Endothelial cell of umbilical vein (primary cell): ENCODE results near the gene FSD1. TPM values are rescaled to one million over a fixed set of nuclear protein-coding genes. Genes with fewer than 3 reads are reported as not detected.

Source experiments
- BruUV-seq: library from RNA; stranded (reverse); fragments of 400-500 nt; replicated peaks from 2 replicates; lab custom pipeline; 2021; lab: Mats Ljungman, UMichigan
- CTCF ChIA-PET: fragments of 300-600, 350-600 bp; sonication (Branson Sonifier 250); formaldehyde crosslinking; loops from one replicate; lab custom pipeline; 2021; ENCODE audit warnings: antibody characterized with exemption, inconsistent platforms; lab: Charles Lee
- POLR2A ChIA-PET: fragments of 300-600, 350-600 bp; sonication (Branson Sonifier 250); formaldehyde crosslinking; loops from one replicate; lab custom pipeline; 2021; ENCODE audit warnings: antibody characterized with exemption, inconsistent platforms; lab: Charles Lee
- DNase-seq: peaks from one replicate; pipeline ENCODE4 v3.0.0-alpha.2; 2011; ENCODE audit warnings: low read depth, low spot score
- FAIRE-seq: peaks from 2 replicates; lab custom pipeline; 2011; peaks lifted over from hg19 to GRCh38; lab: Jason Lieb, UNC
- H2AFZ ChIP-seq: 2 replicates; pipeline ENCODE4 v1.6.0; 2012; ENCODE audit warnings: low read depth, low read length, control low read depth, inconsistent platforms
- H3K27ac ChIP-seq: 2 replicates; pipeline ENCODE4 v1.5.1; 2011; ENCODE audit warnings: low read depth, mild to moderate bottlenecking, control low read depth, low read length, moderate library complexity; ENCODE audit not compliant: insufficient read depth
- H3K27me3 ChIP-seq, 2 experiments: 2 replicates each; pipeline versions ENCODE4 v1.6.0 to v1.6.1; 2011; ENCODE audit warnings: low read length in 2 of 2, mixed read lengths in 1 of 2; ENCODE audit not compliant: control insufficient read depth in 2 of 2, insufficient read depth in 2 of 2
- H3K36me3 ChIP-seq, 2 experiments: 2 replicates in 1 of 2; 3 replicates in 1 of 2; pipeline ENCODE4 v1.5.1; 2011; ENCODE audit warnings: low read length in 2 of 2, mild to moderate bottlenecking in 1 of 2, moderate library complexity in 1 of 2; ENCODE audit not compliant: control insufficient read depth in 2 of 2, insufficient read depth in 2 of 2; ENCODE audit errors: extremely low read depth in 1 of 2
- H3K4me1 ChIP-seq: 3 replicates; pipeline ENCODE4 v1.5.1; 2011; ENCODE audit warnings: mild to moderate bottlenecking, low read length; ENCODE audit not compliant: control insufficient read depth, insufficient read depth; ENCODE audit errors: extremely low read depth
- H3K4me2 ChIP-seq: 2 replicates; pipeline ENCODE4 v1.6.1; 2011; ENCODE audit warnings: low read length, control low read depth, mixed read lengths; ENCODE audit not compliant: insufficient read depth
- H3K4me3 ChIP-seq, 3 experiments: fragments of 200-600 bp in 1 of 3; sonication (generic), shearing (Covaris generic) in 1 of 3; replicated peaks in 1 of 3; 2 replicates each; pipeline ENCODE4 v1.5.1; 2011 to 2016; ENCODE audit warnings: control low read depth in 3 of 3, low read length in 3 of 3, mild to moderate bottlenecking in 2 of 3, inconsistent platforms in 1 of 3, low read depth in 1 of 3, moderate library complexity in 1 of 3; ENCODE audit not compliant: insufficient read depth in 1 of 3
- H3K79me2 ChIP-seq: 2 replicates; pipeline ENCODE4 v1.6.0; 2012; ENCODE audit warnings: low read length, inconsistent platforms; ENCODE audit not compliant: control insufficient read depth, insufficient read depth
- H3K9ac ChIP-seq: replicated peaks from 2 replicates; pipeline ENCODE3; 2011; ENCODE audit warnings: low read length, control low read depth; ENCODE audit not compliant: insufficient read depth; ENCODE audit errors: extremely low read depth
- H3K9me1 ChIP-seq: replicated peaks from 3 replicates; pipeline ENCODE4 v1.6.0; 2011; ENCODE audit warnings: mild to moderate bottlenecking, low read length; ENCODE audit not compliant: control insufficient read depth, insufficient read depth; ENCODE audit errors: extremely low read depth
- H3K9me3 ChIP-seq: replicated peaks from 2 replicates; pipeline ENCODE4 v1.5.1; 2012; ENCODE audit warnings: low read length, inconsistent platforms; ENCODE audit not compliant: control insufficient read depth, insufficient read depth
- H4K20me1 ChIP-seq: replicated peaks from 2 replicates; pipeline ENCODE3; 2011; ENCODE audit warnings: mild to moderate bottlenecking, low read length; ENCODE audit not compliant: control insufficient read depth, insufficient read depth; ENCODE audit errors: extremely low read depth
- CTCF ChIP-seq, 2 donors: IDR thresholded peaks; 1 replicate in 1 of 2; 2 replicates in 1 of 2; pipeline ENCODE4 v1.5.1; 2011; ENCODE audit warnings: low read length in 2 of 2, mild to moderate bottlenecking in 2 of 2, moderate library complexity in 2 of 2, control low read depth in 1 of 2, inconsistent platforms in 1 of 2, low read depth in 1 of 2; ENCODE audit not compliant: insufficient read depth in 1 of 2; ENCODE audit errors: extremely low read depth in 1 of 2
- EZH2 ChIP-seq: IDR thresholded peaks from 2 replicates; pipeline ENCODE4 v1.6.1; 2012; ENCODE audit warnings: borderline replicate concordance, low read depth, mild to moderate bottlenecking, moderate library complexity, low read length, inconsistent platforms; ENCODE audit not compliant: severe bottlenecking
- FOS ChIP-seq: IDR thresholded peaks from 2 replicates; pipeline ENCODE4 v1.6.1; 2011; ENCODE audit warnings: mild to moderate bottlenecking, low read length, moderate library complexity, borderline replicate concordance; ENCODE audit not compliant: insufficient read depth
- GATA2 ChIP-seq: IDR thresholded peaks from 2 replicates; pipeline ENCODE4 v1.7.0; 2011; ENCODE audit warnings: low read depth, mild to moderate bottlenecking, moderate library complexity, mixed read lengths, low read length; ENCODE audit not compliant: insufficient read length, insufficient read depth
- JUN ChIP-seq: IDR thresholded peaks from 2 replicates; pipeline ENCODE4 v1.6.1; 2011; ENCODE audit warnings: borderline replicate concordance, low read depth; ENCODE audit not compliant: insufficient read length, insufficient read depth
- MAX ChIP-seq: IDR thresholded peaks from 2 replicates; pipeline ENCODE4 v1.6.1; 2011; ENCODE audit not compliant: insufficient read depth, insufficient read length
- MYC ChIP-seq: IDR thresholded peaks from one replicate; pipeline ENCODE4 v1.6.1; 2011; ENCODE audit warnings: mild to moderate bottlenecking, low read depth, low read length
- POLR2A ChIP-seq: IDR thresholded peaks from 2 replicates; pipeline ENCODE4 v1.6.1; 2012; ENCODE audit warnings: low read depth, mild to moderate bottlenecking, control low read depth, low read length
- POLR2AphosphoS5 ChIP-seq: IDR thresholded peaks from 2 replicates; pipeline ENCODE4 v1.6.1; 2012; ENCODE audit warnings: low read depth, mild to moderate bottlenecking, control low read depth, low read length, moderate library complexity; ENCODE audit not compliant: insufficient read depth
- dilution Hi-C: fragments of 300-500 bp; cut with MboI; formaldehyde crosslinking; loops from one replicate; pipeline ENCODE4 v1.15.0; 2019; ENCODE audit warnings: low sequenced_read_pairs; ENCODE audit not compliant: extremely low pct_ligation_motif_present
- intact Hi-C: fragments of 100-400 bp; cut with micrococcal nuclease; formaldehyde crosslinking; loops from one replicate; pipeline ENCODE4 v1.10.0; 2022
- polyA plus RNA-seq, 4 experiments: library from polyadenylated mRNA; depleted of rRNA in 3 of 4; stranded (reverse) in 3 of 4; unstranded in 1 of 4; fragments of >200 nt; gene quantifications; 2 replicates each; pipeline versions ENCODE4 v1.2.1 to v1.2.3, GENCODE V29; 2011 to 2012; ENCODE audit warnings: missing spikeins in 1 of 4
- total RNA-seq: library from RNA; stranded (reverse); gene quantifications from 2 replicates; pipeline ENCODE4 v1.2.3, GENCODE V29; 2021

Gene FSD1
- total and polyA plus RNA-seq, 2 donors (not counting 3 experiments of a cell fraction or from before 2014, with no cell fraction given), result 25.8 to 55.5 TPM

GRCh38 chr19:4279530-4280422 is 24.6 kb upstream of the FSD1 start:
- ChIA-PET POLR2A (no interaction called here), CTCF (interaction anchor here (0.6 to 3.3 kb wide), 4 partner anchors 12 to 73 kb away, joined by 3 to 24 read pairs (median 6); no protein-coding TSS in a partner anchor)
- Histone ChIP-seq H3K36me3 (no peaks in the 10 kb centered on the region), H3K9ac (no peak overlapping the region), H3K4me3 (no peak overlapping the region), H4K20me1 (no peaks in the 10 kb centered on the region), H3K27ac (no peak overlapping the region), H3K79me2 (no peaks in the 10 kb centered on the region), H3K4me1 (no peaks in the 10 kb centered on the region), H2AFZ (no peak overlapping the region), H3K9me1 (no peaks in the 10 kb centered on the region), H3K4me2 (no peak overlapping the region), H3K9me3 (no peaks in the 10 kb centered on the region), H3K27me3 (peaks cover 19 to 30% of the 10 kb centered on the region in 2 experiments)
- dilution Hi-C loops (no loop called here), intact Hi-C loops (no loop called here)
- no peak for FAIRE-seq
- DNase-seq, result no peak
- TF ChIP-seq EZH2 (peak; percentile 90), GATA2 (no peak)
- BruUV-seq, result no TSS peak

- H4K20me1 ChIP-seq, result no peaks in the 10 kb centered on the region
- no peak overlapping the region for H3K9ac ChIP-seq
- no peak overlapping the region for H3K27ac ChIP-seq
- no peak overlapping the region for H3K4me3 ChIP-seq
- H3K4me2 ChIP-seq, result no peak overlapping the region
- intact Hi-C loops (no loop called here), dilution Hi-C loops (no loop called here)
- H3K79me2 ChIP-seq, result no peaks in the 10 kb centered on the region
- H2AFZ ChIP-seq, result no peak overlapping the region
- TF ChIP-seq CTCF (IDR thresholded peaks at IDR 0.05; ENCODE audit: extremely low read depth in 1 of 2, insufficient read depth in 1 of 2, low read depth in 1 of 2, low read length in 2 of 2) (no peak), FOS (no peak), MYC (no peak), POLR2AphosphoS5 (no peak), GATA2 (no peak), POLR2A (no peak), JUN (no peak), EZH2 (no peak), MAX (no peak)
- ChIA-PET POLR2A (interaction anchor here (0.6 kb wide), 1 partner anchor 832 kb away, joined by 7 read pairs; no protein-coding TSS in a partner anchor), CTCF (interaction anchor here (1.5 to 1.7 kb wide), 2 partner anchors 68 to 241 kb away, joined by 3 to 4 read pairs; no protein-coding TSS in a partner anchor)
- FAIRE-seq (no peak), DNase-seq (no peak)
- H3K27me3 ChIP-seq, result peaks cover 11 to 13% of the 10 kb centered on the region in 2 experiments
- H3K9me3 ChIP-seq, result no peaks in the 10 kb centered on the region
- H3K4me1 ChIP-seq, result no peaks in the 10 kb centered on the region
- H3K36me3 ChIP-seq, result no peaks in the 10 kb centered on the region
- BruUV-seq, result no TSS peak
- H3K9me1 ChIP-seq, result no peaks in the 10 kb centered on the region
Observed at GRCh38 chr19:4284176-4284958, 20.0 kb upstream of the FSD1 start.
